Karpas-422 (cell line): ENCODE measurements around the gene INSIG1. TPM values are rescaled to one million over a fixed set of nuclear protein-coding genes. Genes with fewer than 3 reads are reported as not detected.

Experiments used
- DNase-seq: peaks from one replicate; pipeline ENCODE4 v3.0.0-alpha.2; 2015
- H2AFZ ChIP-seq: fragments of 200-600 bp; sonication (generic); 2 replicates; pipeline ENCODE4 v1.6.1; 2014; ENCODE audit warnings: antibody characterized with exemption, low read length, mixed read lengths
- H3K27ac ChIP-seq: fragments of 200-600 bp; sonication (generic); 2 replicates; pipeline ENCODE4 v1.5.1; 2014; ENCODE audit warnings: mild to moderate bottlenecking, low read length, moderate library complexity
- H3K27me3 ChIP-seq: fragments of 200-600 bp; sonication (generic); 2 replicates; pipeline ENCODE4 v1.6.1; 2014; ENCODE audit warnings: low read length, mixed read lengths
- H3K36me3 ChIP-seq: fragments of 200-600 bp; sonication (generic); 2 replicates; pipeline ENCODE4 v1.6.1; 2014; ENCODE audit warnings: low read length, mixed read lengths; ENCODE audit not compliant: insufficient read depth
- H3K4me1 ChIP-seq: fragments of 200-600 bp; sonication (generic); 2 replicates; pipeline ENCODE4 v1.6.1; 2014; ENCODE audit warnings: mild to moderate bottlenecking, low read length, mixed read lengths
- H3K4me2 ChIP-seq: fragments of 200-600 bp; sonication (generic); 2 replicates; pipeline ENCODE4 v1.6.1; 2014; ENCODE audit warnings: low read length, low read depth, mild to moderate bottlenecking; ENCODE audit not compliant: poor library complexity, severe bottlenecking
- H3K4me3 ChIP-seq: fragments of 200-600 bp; sonication (generic); 2 replicates; pipeline ENCODE4 v1.5.1; 2014; ENCODE audit warnings: mild to moderate bottlenecking, antibody characterized with exemption, low read length, mixed read lengths
- H3K79me2 ChIP-seq: fragments of 200-600 bp; sonication (generic); 2 replicates; pipeline ENCODE4 v1.6.1; 2014; ENCODE audit warnings: mild to moderate bottlenecking, low read length, mixed read lengths
- H3K9ac ChIP-seq: fragments of 200-600 bp; sonication (generic); 2 replicates; pipeline ENCODE4 v1.6.0; 2014; ENCODE audit warnings: low read length
- H3K9me2 ChIP-seq: fragments of 200-600 bp; sonication (generic), shearing (Covaris generic); replicated peaks from 2 replicates; pipeline ENCODE4 v1.6.0; 2014; ENCODE audit warnings: mild to moderate bottlenecking, low read length, moderate library complexity; ENCODE audit not compliant: insufficient read depth
- H3K9me3 ChIP-seq: fragments of 300-700, 200-600 bp; sonication (generic); 2 replicates; pipeline ENCODE4 v1.6.1; 2014; ENCODE audit warnings: low read length, mixed read lengths
- H4K20me1 ChIP-seq: fragments of 200-600 bp; sonication (generic); 2 replicates; pipeline ENCODE4 v1.6.1; 2014; ENCODE audit warnings: mild to moderate bottlenecking, antibody characterized with exemption, low read length, low read depth; ENCODE audit not compliant: insufficient read depth
- total RNA-seq: library from RNA; depleted of rRNA; stranded (reverse); fragments of >200 nt; shearing (Covaris generic); gene quantifications from 2 replicates; pipeline ENCODE4 v1.2.3, GENCODE V29; 2014; ENCODE audit warnings: low replicate concordance

INSIG1 gene
- total RNA-seq, 1 experiment from 2014 or later: 249 TPM

DNA sequence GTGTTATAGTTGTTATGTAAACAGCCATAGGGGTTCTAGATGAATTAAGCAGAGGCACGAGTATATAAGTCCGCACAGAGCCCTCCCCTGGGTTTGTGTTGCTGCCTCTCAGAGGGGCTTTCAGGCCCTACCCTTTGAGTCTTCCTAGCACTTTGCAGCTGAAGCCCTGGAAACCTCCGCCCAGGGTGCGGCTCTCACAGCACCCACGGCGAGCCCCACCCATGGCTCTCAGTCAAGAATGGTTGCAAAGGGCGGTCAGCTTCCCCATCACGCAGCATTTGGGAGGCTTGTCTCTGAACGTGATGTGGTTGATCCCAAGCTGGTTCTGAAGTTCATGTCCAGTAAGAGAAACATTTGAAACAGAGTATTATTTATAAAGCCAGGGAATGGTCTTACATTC lies 18.8 kb upstream of the INSIG1 start:
- H3K27me3 ChIP-seq: no peaks in the 10 kb centered on the region
- H3K36me3 ChIP-seq: no peaks in the 10 kb centered on the region
- no peak for DNase-seq
- H3K9me3 ChIP-seq: no peaks in the 10 kb centered on the region
- no peak overlapping the region for H3K27ac ChIP-seq
- H3K9me2 ChIP-seq: no peaks in the 10 kb centered on the region
- H3K4me1 ChIP-seq: no peaks in the 10 kb centered on the region; the same call in 1 of the 2 replicates
- H3K4me2 ChIP-seq: no peak overlapping the region
- H2AFZ ChIP-seq: no peak overlapping the region
- H3K79me2 ChIP-seq: no peaks in the 10 kb centered on the region
- no peaks in the 10 kb centered on the region for H4K20me1 ChIP-seq
- no peak overlapping the region for H3K9ac ChIP-seq
- H3K4me3 ChIP-seq: no peak overlapping the region

DNA sequence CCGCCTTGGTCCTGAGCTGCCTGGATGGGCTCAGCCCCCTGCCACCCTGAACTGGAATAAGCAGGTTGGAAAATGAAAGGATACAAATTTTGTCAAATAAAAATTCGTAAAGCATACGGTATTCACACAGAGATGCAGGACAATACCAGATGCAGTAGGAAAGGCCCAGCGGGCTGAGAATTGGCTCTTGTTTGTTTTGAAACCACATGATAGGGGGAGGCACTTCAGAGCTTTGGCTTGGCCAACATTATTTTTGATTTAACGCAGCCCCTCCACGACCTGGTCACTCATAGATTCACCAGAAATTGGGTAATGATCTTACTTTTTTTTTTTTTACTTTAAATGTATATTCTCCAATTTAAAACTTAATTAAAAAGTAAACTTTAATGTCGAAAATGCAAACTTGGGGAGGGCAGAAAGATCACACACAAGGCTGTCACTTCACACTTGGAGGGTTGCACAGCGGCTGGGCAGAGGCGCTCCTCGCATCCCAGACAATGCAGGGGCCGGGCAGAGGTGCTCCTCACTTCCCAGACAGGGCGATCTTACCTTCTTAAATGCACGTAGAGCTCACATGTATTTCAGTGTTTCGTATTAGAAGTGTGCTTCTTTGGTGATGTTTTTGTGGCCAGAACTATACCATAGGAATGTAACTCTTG lies 17.8 kb upstream of the INSIG1 start:
- no peaks in the 10 kb centered on the region for H3K27me3 ChIP-seq
- H3K27ac ChIP-seq: no peak overlapping the region
- no peaks in the 10 kb centered on the region; the same call in 1 of the 2 replicates for H3K4me1 ChIP-seq
- H3K4me2 ChIP-seq: no peak overlapping the region
- DNase-seq: no peak
- H3K9me2 ChIP-seq: no peaks in the 10 kb centered on the region
- H3K79me2 ChIP-seq: no peaks in the 10 kb centered on the region
- no peaks in the 10 kb centered on the region for H4K20me1 ChIP-seq
- H3K9ac ChIP-seq: no peak overlapping the region
- H2AFZ ChIP-seq: no peak overlapping the region
- no peaks in the 10 kb centered on the region for H3K36me3 ChIP-seq
- H3K9me3 ChIP-seq: no peaks in the 10 kb centered on the region
- no peak overlapping the region for H3K4me3 ChIP-seq

- Histone ChIP-seq H3K79me2 (no peaks in the 10 kb centered on the region), H3K9me2 (no peaks in the 10 kb centered on the region), H3K27me3 (no peaks in the 10 kb centered on the region), H3K4me3 (no peak overlapping the region), H3K4me1 (no peaks in the 10 kb centered on the region; the same call in 1 of the 2 replicates), H3K36me3 (no peaks in the 10 kb centered on the region), H3K27ac (no peak overlapping the region), H4K20me1 (no peaks in the 10 kb centered on the region), H2AFZ (no peak overlapping the region), H3K4me2 (no peak overlapping the region), H3K9me3 (no peaks in the 10 kb centered on the region), H3K9ac (no peak overlapping the region)
- DNase-seq: no peak
Observed at GRCh38 chr7:155280446-155281397, 17.0 kb upstream of the INSIG1 start.

DNA sequence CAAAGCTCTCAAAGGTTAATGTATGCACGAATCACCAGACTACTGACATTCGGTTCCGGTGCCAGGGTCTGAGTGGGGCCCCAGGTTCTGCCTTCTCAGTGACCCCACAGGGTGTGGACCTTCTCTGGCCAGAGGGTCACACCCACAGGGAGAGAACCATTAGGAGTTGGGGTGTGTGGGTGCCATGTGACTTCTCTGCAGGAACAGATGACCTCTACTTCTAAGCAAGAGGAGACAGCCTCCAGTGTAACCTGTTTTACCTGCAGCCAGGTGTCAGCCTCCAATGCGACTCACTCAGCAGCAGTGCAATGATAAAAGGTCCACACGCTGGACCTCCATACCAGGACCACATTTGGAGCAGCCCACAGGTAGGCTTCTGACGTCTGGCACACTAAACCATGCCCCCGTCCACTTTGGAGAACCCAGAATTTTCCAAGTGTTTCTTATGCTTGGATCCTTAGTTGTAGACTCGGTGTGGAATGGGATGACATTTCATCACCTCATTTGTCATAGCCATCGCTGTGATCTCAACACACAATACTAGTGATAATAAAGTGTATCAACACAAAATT lies 16.2 kb upstream of the INSIG1 start:
- no peaks in the 10 kb centered on the region for H3K79me2 ChIP-seq
- no peak overlapping the region for H3K4me2 ChIP-seq
- DNase-seq: no peak

DNA sequence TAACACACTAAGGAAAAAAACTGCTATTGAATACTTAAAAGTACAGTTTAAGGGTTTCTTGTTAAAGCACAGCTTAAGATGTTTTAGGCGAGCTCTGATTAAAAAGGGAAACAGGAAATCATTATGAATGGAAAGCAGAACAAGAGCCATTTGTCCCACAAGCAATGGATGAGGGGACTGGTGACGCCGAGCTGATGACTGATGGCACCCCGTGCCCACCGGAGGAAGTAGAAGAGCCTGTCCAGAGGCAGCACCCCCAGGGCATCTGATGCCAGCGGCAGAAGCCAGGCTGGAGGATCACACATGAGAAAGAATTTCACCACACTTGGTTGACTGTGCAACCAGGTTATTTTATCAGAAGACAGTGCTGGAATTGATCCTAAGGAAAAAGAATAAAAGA lies 15.0 kb upstream of the INSIG1 start:
- Histone ChIP-seq H3K27me3 (no peaks in the 10 kb centered on the region), H3K4me3 (no peak overlapping the region), H3K4me2 (no peak overlapping the region), H3K4me1 (no peaks in the 10 kb centered on the region; the same call in 1 of the 2 replicates), H3K79me2 (no peaks in the 10 kb centered on the region), H3K9me3 (no peaks in the 10 kb centered on the region), H3K9ac (no peak overlapping the region), H3K27ac (no peak overlapping the region), H3K9me2 (no peaks in the 10 kb centered on the region), H2AFZ (no peak overlapping the region), H3K36me3 (no peaks in the 10 kb centered on the region), H4K20me1 (no peaks in the 10 kb centered on the region)
- no peak for DNase-seq

More for the DNA sequence above, 16.2 kb upstream of the INSIG1 start:
- Histone ChIP-seq H3K9ac (no peak overlapping the region), H3K4me3 (no peak overlapping the region), H2AFZ (no peak overlapping the region), H3K9me3 (no peaks in the 10 kb centered on the region), H3K27ac (no peak overlapping the region), H3K27me3 (no peaks in the 10 kb centered on the region), H3K4me1 (no peaks in the 10 kb centered on the region; the same call in 1 of the 2 replicates), H3K9me2 (no peaks in the 10 kb centered on the region), H3K36me3 (no peaks in the 10 kb centered on the region), H4K20me1 (no peaks in the 10 kb centered on the region)

DNA sequence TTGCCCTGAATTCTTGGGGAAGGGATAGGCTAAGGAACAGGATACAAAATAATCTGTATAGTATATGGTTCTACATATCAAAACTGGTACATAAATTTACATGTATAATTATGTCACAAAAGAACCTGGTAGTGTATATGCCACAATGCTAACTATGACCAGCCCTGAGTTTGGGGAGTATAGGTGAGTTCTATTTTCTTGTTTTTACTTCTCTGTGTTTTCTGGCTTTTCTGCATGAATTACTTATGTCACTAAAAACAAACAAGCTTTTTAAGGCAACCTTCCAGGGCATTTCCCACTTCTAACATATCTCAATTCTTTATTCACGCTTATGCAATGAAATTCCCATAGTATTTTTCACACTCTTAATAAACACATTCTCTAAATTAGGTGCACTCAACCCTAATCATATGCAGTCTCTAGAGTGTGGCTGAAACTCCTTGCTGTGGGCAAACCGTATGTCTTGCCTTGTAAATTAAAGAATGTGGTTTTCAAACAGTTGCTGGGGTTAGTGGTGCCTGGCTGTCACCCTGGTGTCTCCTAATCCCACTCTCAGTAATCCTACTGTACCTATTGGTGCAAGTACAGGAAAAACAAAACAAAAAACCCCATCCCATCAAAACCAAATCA lies 14.0 kb upstream of the INSIG1 start:
- no peaks in the 10 kb centered on the region for H3K27me3 ChIP-seq
- no peaks in the 10 kb centered on the region for H3K36me3 ChIP-seq
- no peak overlapping the region for H3K9ac ChIP-seq
- no peak overlapping the region for H3K4me2 ChIP-seq
- no peaks in the 10 kb centered on the region for H3K9me3 ChIP-seq
- H3K9me2 ChIP-seq: no peaks in the 10 kb centered on the region
- H3K4me1 ChIP-seq: no peaks in the 10 kb centered on the region; the same call in 1 of the 2 replicates
- H3K4me3 ChIP-seq: no peak overlapping the region
- DNase-seq: no peak
- no peak overlapping the region for H2AFZ ChIP-seq
- H4K20me1 ChIP-seq: no peaks in the 10 kb centered on the region
- H3K79me2 ChIP-seq: no peaks in the 10 kb centered on the region
- H3K27ac ChIP-seq: no peak overlapping the region

DNA sequence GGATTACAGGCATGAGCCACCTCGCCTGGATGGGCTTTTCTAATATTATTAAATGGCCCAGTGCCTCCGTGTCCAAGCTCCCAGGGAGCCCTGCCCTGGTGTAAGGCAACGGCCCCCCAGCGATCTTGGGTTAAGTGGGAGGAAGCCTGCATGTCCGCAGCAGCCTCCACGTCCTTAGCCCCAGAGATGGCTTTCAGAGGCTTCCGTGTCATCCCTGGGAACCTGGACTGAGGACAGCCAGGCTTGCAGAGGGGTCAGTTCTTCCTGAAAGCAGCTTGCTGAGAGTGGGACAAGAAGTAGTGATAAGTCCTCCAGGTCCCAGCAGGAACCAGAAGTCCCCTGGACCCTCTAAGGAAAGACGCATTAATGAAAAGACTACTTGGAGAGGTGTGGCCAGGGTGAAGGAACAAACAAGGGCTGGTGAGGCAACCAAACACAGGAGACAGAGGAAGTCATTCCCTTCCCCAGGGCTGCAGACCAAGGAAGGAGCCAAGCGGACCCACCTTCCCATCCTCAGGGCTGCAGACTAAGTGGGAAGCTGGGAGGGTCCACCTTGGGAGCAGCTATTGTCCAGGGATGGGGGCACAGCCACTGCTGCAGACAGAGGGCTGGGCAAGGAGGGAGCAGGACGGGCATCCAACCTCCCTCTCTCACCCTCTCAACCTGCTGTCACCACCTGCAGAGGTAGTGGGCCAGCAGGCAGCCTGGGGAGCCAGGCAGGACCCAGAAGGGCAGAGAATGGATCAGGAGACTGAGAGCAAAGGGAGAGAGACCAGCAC lies 13.0 kb upstream of the INSIG1 start:
- Histone ChIP-seq H3K9me2 (no peaks in the 10 kb centered on the region), H3K9ac (no peak overlapping the region), H3K9me3 (no peaks in the 10 kb centered on the region), H3K4me1 (no peaks in the 10 kb centered on the region; the same call in 1 of the 2 replicates), H4K20me1 (no peaks in the 10 kb centered on the region), H3K27ac (no peak overlapping the region), H3K79me2 (no peaks in the 10 kb centered on the region), H3K4me2 (no peak overlapping the region), H2AFZ (no peak overlapping the region), H3K4me3 (no peak overlapping the region), H3K36me3 (no peaks in the 10 kb centered on the region), H3K27me3 (no peaks in the 10 kb centered on the region)
- DNase-seq: no peak
